ENCODE measurements around the gene BEGAIN.

Gene BEGAIN

GRCh38 chr14:100583245-100583644 lies 4.0 kb downstream of the BEGAIN start:
- no peak overlapping the region for H3K4me3 ChIP-seq (ENCODE audit: low read depth, low read length)
- TF ChIP-seq CTCF (IDR thresholded peaks at IDR 0.05; ENCODE audit: low read depth, low read length) (no peak), MYC (IDR thresholded peaks at IDR 0.05; ENCODE audit: low read depth, low read length) (no peak), MAX (IDR thresholded peaks at IDR 0.05; ENCODE audit: low read depth, low read length) (no peak), POLR2A (IDR thresholded peaks at IDR 0.05; ENCODE audit: extremely low read depth, insufficient read length) (no peak)
- DNase-seq (ENCODE audit: low read depth): no peak

GRCh38 chr14:100582496-100583165 lies 4.6 kb downstream of the BEGAIN start:
- TF ChIP-seq POLR2A (IDR thresholded peaks at IDR 0.05; ENCODE audit: extremely low read depth, insufficient read length) (no peak), CTCF (IDR thresholded peaks at IDR 0.05; ENCODE audit: low read depth, low read length) (no peak), MYC (IDR thresholded peaks at IDR 0.05; ENCODE audit: low read depth, low read length) (no peak), MAX (IDR thresholded peaks at IDR 0.05; ENCODE audit: low read depth, low read length) (no peak)
- no peak overlapping the region for H3K4me3 ChIP-seq (ENCODE audit: low read depth, low read length)
- DNase-seq (ENCODE audit: low read depth): no peak

- TF ChIP-seq POLR2A (IDR thresholded peaks at IDR 0.05; ENCODE audit: extremely low read depth, insufficient read length): no peak
- no peak for TF ChIP-seq CTCF (IDR thresholded peaks at IDR 0.05; ENCODE audit: low read depth, low read length)
- no peak for TF ChIP-seq MAX (IDR thresholded peaks at IDR 0.05; ENCODE audit: low read depth, low read length)
- no peak for TF ChIP-seq MYC (IDR thresholded peaks at IDR 0.05; ENCODE audit: low read depth, low read length)
- DNase-seq (ENCODE audit: low read depth): no peak
- H3K4me3 ChIP-seq (ENCODE audit: low read depth, low read length): no peak overlapping the region
These were observed 5.7 kb downstream of the BEGAIN start for GRCh38 chr14:100581228-100582145.

GRCh38 chr14:100580316-100581227 lies 6.6 kb downstream of the BEGAIN start:
- H3K4me3 ChIP-seq (ENCODE audit: low read depth, low read length): no peak overlapping the region
- no peak for DNase-seq (ENCODE audit: low read depth)
- no peak for TF ChIP-seq POLR2A (IDR thresholded peaks at IDR 0.05; ENCODE audit: extremely low read depth, insufficient read length)
- TF ChIP-seq MAX (IDR thresholded peaks at IDR 0.05; ENCODE audit: low read depth, low read length): no peak
- no peak for TF ChIP-seq CTCF (IDR thresholded peaks at IDR 0.05; ENCODE audit: low read depth, low read length)
- no peak for TF ChIP-seq MYC (IDR thresholded peaks at IDR 0.05; ENCODE audit: low read depth, low read length)

GRCh38 chr14:100578552-100578951 lies 8.7 kb downstream of the BEGAIN start:
- TF ChIP-seq CTCF (IDR thresholded peaks at IDR 0.05; ENCODE audit: low read depth, low read length): no peak
- no peak for TF ChIP-seq MYC (IDR thresholded peaks at IDR 0.05; ENCODE audit: low read depth, low read length)
- TF ChIP-seq MAX (IDR thresholded peaks at IDR 0.05; ENCODE audit: low read depth, low read length): no peak
- no peak for TF ChIP-seq POLR2A (IDR thresholded peaks at IDR 0.05; ENCODE audit: extremely low read depth, insufficient read length)
- DNase-seq (ENCODE audit: low read depth): no peak
- H3K4me3 ChIP-seq (ENCODE audit: low read depth, low read length): no peak overlapping the region

Data from NB4 (cell line).